ENCODE data around the gene SPINK1. TPM values are rescaled to one million over a fixed set of nuclear protein-coding genes. Genes with fewer than 3 reads are reported as not detected.

SPINK1 gene
- polyA plus RNA-seq, 1 donor from 2014 or later, result not detected

DNA sequence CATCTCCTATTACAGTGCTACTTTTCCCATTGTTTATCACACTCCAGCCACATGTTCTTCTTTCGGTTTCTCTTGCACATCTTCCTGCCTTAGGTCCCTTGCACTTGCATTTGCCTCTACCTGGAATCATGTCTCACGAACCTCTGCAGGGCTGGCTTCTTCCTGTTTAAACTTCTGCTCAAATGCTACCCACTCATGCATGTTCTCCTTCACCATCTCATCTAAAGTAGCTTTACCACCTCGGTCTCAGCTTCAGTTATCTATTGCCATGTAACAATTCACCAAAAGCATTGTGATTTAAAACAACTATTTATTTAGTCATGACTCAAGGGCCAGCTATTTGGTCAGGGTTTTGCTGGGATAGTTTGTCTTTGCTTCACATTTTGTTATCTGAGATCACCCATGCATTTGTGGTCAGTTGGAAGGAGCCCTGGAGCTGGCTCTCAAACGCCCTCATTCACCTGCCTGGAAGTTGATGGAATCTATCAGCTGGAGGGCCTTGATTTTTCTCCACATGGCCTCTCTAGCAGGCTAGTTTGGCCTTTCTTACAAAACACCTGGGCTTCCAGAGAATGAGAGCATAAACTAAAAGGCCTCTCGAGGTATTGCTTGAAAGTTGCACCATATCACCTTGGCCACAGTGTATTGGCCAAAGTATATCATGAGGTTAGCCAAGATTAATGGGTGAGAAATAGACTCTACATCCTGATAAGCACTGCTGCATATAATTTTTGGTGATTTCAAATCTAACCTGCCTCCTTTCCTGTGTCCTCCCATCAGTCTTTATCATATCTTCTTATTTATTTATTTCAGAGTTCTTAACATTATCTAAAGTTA lies 21.4 kb downstream of the SPINK1 start:
- TF ChIP-seq EZH2 (IDR thresholded peaks at IDR 0.05; ENCODE audit: borderline replicate concordance, insufficient read depth, low read length, poor library complexity, severe bottlenecking) (no peak), TAF1 (IDR thresholded peaks at IDR 0.05; ENCODE audit: low read depth) (no peak), MXI1 (conservative IDR thresholded peaks at IDR 0.05; ENCODE audit: poor library complexity, severe bottlenecking) (no peak), SMC3 (conservative IDR thresholded peaks at IDR 0.05; ENCODE audit: poor library complexity) (no peak), POLR2AphosphoS5 (IDR thresholded peaks at IDR 0.05) (no peak), RAD21 (conservative IDR thresholded peaks at IDR 0.05) (no peak), EP300 (conservative IDR thresholded peaks at IDR 0.05; ENCODE audit: poor library complexity, severe bottlenecking) (no peak)
- TF ChIP-seq, protein P1, sequence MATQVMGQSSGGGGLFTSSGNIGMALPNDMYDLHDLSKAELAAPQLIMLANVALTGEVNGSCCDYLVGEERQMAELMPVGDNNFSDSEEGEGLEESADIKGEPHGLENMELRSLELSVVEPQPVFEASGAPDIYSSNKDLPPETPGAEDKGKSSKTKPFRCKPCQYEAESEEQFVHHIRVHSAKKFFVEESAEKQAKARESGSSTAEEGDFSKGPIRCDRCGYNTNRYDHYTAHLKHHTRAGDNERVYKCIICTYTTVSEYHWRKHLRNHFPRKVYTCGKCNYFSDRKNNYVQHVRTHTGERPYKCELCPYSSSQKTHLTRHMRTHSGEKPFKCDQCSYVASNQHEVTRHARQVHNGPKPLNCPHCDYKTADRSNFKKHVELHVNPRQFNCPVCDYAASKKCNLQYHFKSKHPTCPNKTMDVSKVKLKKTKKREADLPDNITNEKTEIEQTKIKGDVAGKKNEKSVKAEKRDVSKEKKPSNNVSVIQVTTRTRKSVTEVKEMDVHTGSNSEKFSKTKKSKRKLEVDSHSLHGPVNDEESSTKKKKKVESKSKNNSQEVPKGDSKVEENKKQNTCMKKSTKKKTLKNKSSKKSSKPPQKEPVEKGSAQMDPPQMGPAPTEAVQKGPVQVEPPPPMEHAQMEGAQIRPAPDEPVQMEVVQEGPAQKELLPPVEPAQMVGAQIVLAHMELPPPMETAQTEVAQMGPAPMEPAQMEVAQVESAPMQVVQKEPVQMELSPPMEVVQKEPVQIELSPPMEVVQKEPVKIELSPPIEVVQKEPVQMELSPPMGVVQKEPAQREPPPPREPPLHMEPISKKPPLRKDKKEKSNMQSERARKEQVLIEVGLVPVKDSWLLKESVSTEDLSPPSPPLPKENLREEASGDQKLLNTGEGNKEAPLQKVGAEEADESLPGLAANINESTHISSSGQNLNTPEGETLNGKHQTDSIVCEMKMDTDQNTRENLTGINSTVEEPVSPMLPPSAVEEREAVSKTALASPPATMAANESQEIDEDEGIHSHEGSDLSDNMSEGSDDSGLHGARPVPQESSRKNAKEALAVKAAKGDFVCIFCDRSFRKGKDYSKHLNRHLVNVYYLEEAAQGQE (IDR thresholded peaks at IDR 0.05; ENCODE audit: borderline replicate concordance), result no peak
- TF ChIP-seq, protein P2, sequence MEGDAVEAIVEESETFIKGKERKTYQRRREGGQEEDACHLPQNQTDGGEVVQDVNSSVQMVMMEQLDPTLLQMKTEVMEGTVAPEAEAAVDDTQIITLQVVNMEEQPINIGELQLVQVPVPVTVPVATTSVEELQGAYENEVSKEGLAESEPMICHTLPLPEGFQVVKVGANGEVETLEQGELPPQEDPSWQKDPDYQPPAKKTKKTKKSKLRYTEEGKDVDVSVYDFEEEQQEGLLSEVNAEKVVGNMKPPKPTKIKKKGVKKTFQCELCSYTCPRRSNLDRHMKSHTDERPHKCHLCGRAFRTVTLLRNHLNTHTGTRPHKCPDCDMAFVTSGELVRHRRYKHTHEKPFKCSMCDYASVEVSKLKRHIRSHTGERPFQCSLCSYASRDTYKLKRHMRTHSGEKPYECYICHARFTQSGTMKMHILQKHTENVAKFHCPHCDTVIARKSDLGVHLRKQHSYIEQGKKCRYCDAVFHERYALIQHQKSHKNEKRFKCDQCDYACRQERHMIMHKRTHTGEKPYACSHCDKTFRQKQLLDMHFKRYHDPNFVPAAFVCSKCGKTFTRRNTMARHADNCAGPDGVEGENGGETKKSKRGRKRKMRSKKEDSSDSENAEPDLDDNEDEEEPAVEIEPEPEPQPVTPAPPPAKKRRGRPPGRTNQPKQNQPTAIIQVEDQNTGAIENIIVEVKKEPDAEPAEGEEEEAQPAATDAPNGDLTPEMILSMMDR (IDR thresholded peaks at IDR 0.05; ENCODE audit: poor library complexity, severe bottlenecking), result no peak
- Histone ChIP-seq H3F3A (ENCODE audit: insufficient read depth, low read length, poor library complexity, severe bottlenecking) (no peaks in the 10 kb centered on the region), H3K4me3 (ENCODE audit: low read length) (no peak overlapping the region), H4K20me1 (ENCODE audit: insufficient read depth) (no peaks in the 10 kb centered on the region), H3K9me2 (ENCODE audit: insufficient read depth, low read length) (no peaks in the 10 kb centered on the region), H3K36me3 (ENCODE audit: insufficient read depth, low read length) (no peaks in the 10 kb centered on the region), H3K9me3 (ENCODE audit: low read length) (no peaks in the 10 kb centered on the region), H3K9ac (ENCODE audit: low read length) (no peak overlapping the region), H3K79me2 (replicated peaks; ENCODE audit: insufficient read depth, low read length) (no peaks in the 10 kb centered on the region), H2AFZ (ENCODE audit: low read depth, low read length) (no peak overlapping the region), H3K27ac (ENCODE audit: low read length) (no peak overlapping the region), H3K27me3 (ENCODE audit: insufficient read depth, low read depth, low read length) (no peaks in the 10 kb centered on the region), H3K4me2 (ENCODE audit: low read length) (no peak overlapping the region)

DNA sequence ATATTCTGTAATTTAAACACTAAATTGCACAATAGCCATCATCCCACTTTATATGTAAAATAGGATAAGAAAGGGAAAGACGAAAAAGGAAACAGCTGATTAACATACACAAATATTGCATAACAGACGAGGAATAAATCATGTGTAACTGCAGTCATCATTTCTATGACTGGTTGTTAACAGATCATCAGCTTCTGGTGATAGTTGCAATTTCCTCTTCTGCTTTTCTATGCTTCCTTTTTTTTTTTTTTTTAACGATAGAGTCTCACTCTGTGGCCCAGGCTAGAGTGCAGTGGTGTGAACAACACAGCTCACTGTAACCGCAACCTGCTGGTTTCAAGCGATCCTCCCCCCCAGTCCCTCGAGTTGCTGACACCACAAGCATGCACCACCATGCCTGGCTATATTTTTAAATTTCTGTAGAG lies 26.4 kb downstream of the SPINK1 start:
- no peaks in the 10 kb centered on the region for H3K36me3 ChIP-seq (ENCODE audit: insufficient read depth, low read length)
- H3K4me3 ChIP-seq (ENCODE audit: low read length), result no peak overlapping the region
- no peaks in the 10 kb centered on the region for H3K9me3 ChIP-seq (ENCODE audit: low read length)
- no peak overlapping the region for H3K4me2 ChIP-seq (ENCODE audit: low read length)
- H3K9me2 ChIP-seq (ENCODE audit: insufficient read depth, low read length), result no peaks in the 10 kb centered on the region
- no peaks in the 10 kb centered on the region for H3K27me3 ChIP-seq (ENCODE audit: insufficient read depth, low read depth, low read length)
- H3F3A ChIP-seq (ENCODE audit: insufficient read depth, low read length, poor library complexity, severe bottlenecking), result no peaks in the 10 kb centered on the region
- H2AFZ ChIP-seq (ENCODE audit: low read depth, low read length), result no peak overlapping the region
- no peak for TF ChIP-seq EP300 (conservative IDR thresholded peaks at IDR 0.05; ENCODE audit: poor library complexity, severe bottlenecking)
- no peak for TF ChIP-seq EZH2 (IDR thresholded peaks at IDR 0.05; ENCODE audit: borderline replicate concordance, insufficient read depth, low read length, poor library complexity, severe bottlenecking)
- TF ChIP-seq, protein P2 (IDR thresholded peaks at IDR 0.05; ENCODE audit: poor library complexity, severe bottlenecking), result no peak
- no peak for TF ChIP-seq SMC3 (conservative IDR thresholded peaks at IDR 0.05; ENCODE audit: poor library complexity)
- TF ChIP-seq, protein P1 (IDR thresholded peaks at IDR 0.05; ENCODE audit: borderline replicate concordance), result no peak
- TF ChIP-seq MXI1 (conservative IDR thresholded peaks at IDR 0.05; ENCODE audit: poor library complexity, severe bottlenecking), result no peak
- no peak for TF ChIP-seq RAD21 (conservative IDR thresholded peaks at IDR 0.05)
- no peak overlapping the region for H3K9ac ChIP-seq (ENCODE audit: low read length)
- H3K27ac ChIP-seq (ENCODE audit: low read length), result no peak overlapping the region
- no peaks in the 10 kb centered on the region for H4K20me1 ChIP-seq (ENCODE audit: insufficient read depth)
- no peaks in the 10 kb centered on the region for H3K79me2 ChIP-seq (replicated peaks; ENCODE audit: insufficient read depth, low read length)
